Endodermal cell (in vitro differentiated cells): Measurements from ENCODE around the gene PKP3. TPM values are rescaled to one million over a fixed set of nuclear protein-coding genes. Genes with fewer than 3 reads are reported as not detected.

Experiments
- DNase-seq: peaks from one replicate; pipeline ENCODE4 v3.0.0-alpha.2; 2017
- H3K27ac ChIP-seq: 2 replicates; pipeline ENCODE4 v1.5.1; 2013; ENCODE audit warnings: mild to moderate bottlenecking, low read depth, low read length, moderate library complexity
- H3K27me3 ChIP-seq: 2 replicates; pipeline ENCODE4 v1.6.1; 2013; ENCODE audit warnings: mild to moderate bottlenecking, low read length, moderate library complexity; ENCODE audit not compliant: insufficient read depth, control insufficient read depth, poor library complexity, severe bottlenecking
- H3K36me3 ChIP-seq: 2 replicates; pipeline ENCODE4 v1.7.0; 2013; ENCODE audit warnings: mild to moderate bottlenecking, low read length, moderate library complexity; ENCODE audit not compliant: control insufficient read depth, insufficient read depth
- H3K4me1 ChIP-seq: one replicate; pipeline ENCODE4 v1.7.0; 2013; ENCODE audit warnings: low read length; ENCODE audit not compliant: control insufficient read depth, insufficient read depth
- H3K4me3 ChIP-seq: 2 replicates; pipeline ENCODE4 v1.5.1; 2013; ENCODE audit warnings: mild to moderate bottlenecking, low read length, moderate library complexity
- H3K9ac ChIP-seq: 2 replicates; pipeline ENCODE4 v1.6.1; 2013; ENCODE audit warnings: mild to moderate bottlenecking, low read length, moderate library complexity; ENCODE audit not compliant: poor library complexity, severe bottlenecking; ENCODE audit errors: extremely low read depth
- H3K9me3 ChIP-seq: 2 replicates; pipeline ENCODE4 v1.6.1; 2013; ENCODE audit warnings: mild to moderate bottlenecking, low read length, moderate library complexity; ENCODE audit not compliant: control insufficient read depth
- H3K27ac Mint-ChIP-seq: 2 replicates; pipeline ENCODE4 v1.8.0; 2020; ENCODE audit warnings: mixed read lengths
- H3K27me3 Mint-ChIP-seq: 2 replicates; pipeline ENCODE4 v1.8.0; 2021; ENCODE audit warnings: mild to moderate bottlenecking, mixed read lengths; ENCODE audit not compliant: insufficient read depth
- H3K36me3 Mint-ChIP-seq: 2 replicates; pipeline ENCODE4 v1.8.0; 2020; ENCODE audit warnings: low read depth, mixed read lengths
- H3K4me1 Mint-ChIP-seq: 2 replicates; pipeline ENCODE4 v1.8.0; 2020; ENCODE audit warnings: mixed read lengths
- H3K4me3 Mint-ChIP-seq: 2 replicates; pipeline ENCODE4 v1.8.0; 2020; ENCODE audit warnings: mild to moderate bottlenecking, moderate library complexity, mixed read lengths
- H3K9me3 Mint-ChIP-seq: 2 replicates; pipeline ENCODE4 v1.8.0; 2020; ENCODE audit warnings: mild to moderate bottlenecking, mixed read lengths
- WGBS, 2 experiments: methylation state at CpG; one replicate each; pipeline versions ENCODE4 v1.1.5 to v1.1.7; 2013; ENCODE audit warnings: missing lambda C conversion rate in 2 of 2, mixed read lengths in 1 of 2; ENCODE audit not compliant: insufficient coverage in 1 of 2, insufficient read length in 1 of 2; 5-methylcytosine and 5-hydroxymethylcytosine counted together
- total RNA-seq, 2 donors: library from RNA; stranded (reverse); fragmentation: NEBNext Ultra II Directional in 1 of 2; extraction: Animal tissue kit (Norgen Biotek cat#: 25700) in 1 of 2; gene quantifications; 2 replicates in 1 of 2; 3 replicates in 1 of 2; pipeline ENCODE4 v1.2.1, GENCODE V29; 2021
- TF ChIP-seq, protein P1 (sequence below): fragments of 200-600 bp; sonication (generic); conservative IDR thresholded peaks from 2 replicates; pipeline ENCODE4 v1.5.0; 2021; ENCODE audit warnings: antibody characterized with exemption, mild to moderate bottlenecking

PKP3 gene
- total RNA-seq, 2 donors from 2014 or later, result 35.4 to 44.8 TPM

DNA sequence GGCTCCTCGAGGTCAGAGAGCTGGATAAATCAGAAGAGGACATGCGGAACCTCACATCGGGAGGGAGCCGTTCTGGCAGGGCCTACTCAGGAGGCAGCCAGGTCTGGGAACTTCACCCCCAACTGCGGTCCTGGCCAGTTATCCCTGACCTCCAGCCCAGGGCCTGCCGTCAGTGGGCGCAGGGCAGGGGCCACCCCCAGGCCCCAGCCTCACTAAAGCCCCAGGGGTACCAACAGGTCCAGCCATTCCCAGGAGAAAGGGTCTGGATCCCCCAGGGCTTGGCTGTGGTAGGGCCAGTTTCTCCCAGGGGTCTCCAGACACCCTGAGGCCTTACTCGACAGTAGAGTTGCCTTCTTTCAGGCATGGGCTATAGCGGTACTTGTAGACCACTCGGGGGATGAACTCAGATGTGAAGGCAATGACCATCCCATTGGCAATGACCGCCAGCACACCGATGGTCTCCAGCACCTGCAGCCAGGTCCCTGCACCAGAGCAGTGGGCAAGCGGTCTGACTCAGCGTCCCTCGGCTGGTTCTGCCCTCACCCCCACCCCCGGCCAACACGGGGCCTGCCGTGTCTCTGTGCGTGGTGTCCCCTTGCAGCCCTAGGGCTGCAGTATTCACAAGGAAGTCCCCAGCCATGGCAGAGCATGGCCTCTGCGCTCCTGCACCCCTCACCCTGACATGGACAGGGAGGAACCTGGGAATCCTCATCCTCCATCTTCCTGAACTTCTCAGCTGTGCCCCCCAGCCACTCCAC lies 25.4 kb downstream of the PKP3 start:
- Mint-ChIP-seq H3K36me3 (no peaks in the 10 kb centered on the region), H3K27me3 (peaks cover 44% of the 10 kb centered on the region), H3K9me3 (no peaks in the 10 kb centered on the region), H3K4me1 (peaks cover 14% of the 10 kb centered on the region), H3K4me3 (no peak overlapping the region), H3K27ac (no peak overlapping the region)
- Histone ChIP-seq H3K4me1 (no peaks in the 10 kb centered on the region), H3K9me3 (no peaks in the 10 kb centered on the region), H3K9ac (no peak overlapping the region), H3K27ac (no peak overlapping the region), H3K4me3 (no peak overlapping the region), H3K27me3 (peaks cover 56% of the 10 kb centered on the region), H3K36me3 (no peaks in the 10 kb centered on the region)
- TF ChIP-seq, protein P1, sequence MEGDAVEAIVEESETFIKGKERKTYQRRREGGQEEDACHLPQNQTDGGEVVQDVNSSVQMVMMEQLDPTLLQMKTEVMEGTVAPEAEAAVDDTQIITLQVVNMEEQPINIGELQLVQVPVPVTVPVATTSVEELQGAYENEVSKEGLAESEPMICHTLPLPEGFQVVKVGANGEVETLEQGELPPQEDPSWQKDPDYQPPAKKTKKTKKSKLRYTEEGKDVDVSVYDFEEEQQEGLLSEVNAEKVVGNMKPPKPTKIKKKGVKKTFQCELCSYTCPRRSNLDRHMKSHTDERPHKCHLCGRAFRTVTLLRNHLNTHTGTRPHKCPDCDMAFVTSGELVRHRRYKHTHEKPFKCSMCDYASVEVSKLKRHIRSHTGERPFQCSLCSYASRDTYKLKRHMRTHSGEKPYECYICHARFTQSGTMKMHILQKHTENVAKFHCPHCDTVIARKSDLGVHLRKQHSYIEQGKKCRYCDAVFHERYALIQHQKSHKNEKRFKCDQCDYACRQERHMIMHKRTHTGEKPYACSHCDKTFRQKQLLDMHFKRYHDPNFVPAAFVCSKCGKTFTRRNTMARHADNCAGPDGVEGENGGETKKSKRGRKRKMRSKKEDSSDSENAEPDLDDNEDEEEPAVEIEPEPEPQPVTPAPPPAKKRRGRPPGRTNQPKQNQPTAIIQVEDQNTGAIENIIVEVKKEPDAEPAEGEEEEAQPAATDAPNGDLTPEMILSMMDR, result no peak
- no peak for DNase-seq
- WGBS, 2 experiments, result 86 to 93% methylated on average over 13 to 20 of the region's 20 CpGs

- no peak overlapping the region for H3K4me3 ChIP-seq
- no peak for DNase-seq
- Mint-ChIP-seq H3K27me3 (peaks cover 47% of the 10 kb centered on the region), H3K9me3 (peaks cover 3% of the 10 kb centered on the region), H3K4me3 (no peak overlapping the region), H3K4me1 (peaks cover 14% of the 10 kb centered on the region), H3K27ac (no peak overlapping the region), H3K36me3 (peaks cover 2% of the 10 kb centered on the region)
- H3K4me1 ChIP-seq, result no peaks in the 10 kb centered on the region
- no peaks in the 10 kb centered on the region for H3K36me3 ChIP-seq
- TF ChIP-seq, protein P1, result no peak
- H3K9me3 ChIP-seq, result no peaks in the 10 kb centered on the region
- H3K27me3 ChIP-seq, result peaks cover 56% of the 10 kb centered on the region
- no peak overlapping the region for H3K9ac ChIP-seq
- no peak overlapping the region for H3K27ac ChIP-seq
- 95 to 97% methylated on average over 59 to 71 of the region's 71 CpGs for WGBS, 2 experiments
Measured at GRCh38 chr11:420054-420910, 26.3 kb downstream of the PKP3 start.

DNA sequence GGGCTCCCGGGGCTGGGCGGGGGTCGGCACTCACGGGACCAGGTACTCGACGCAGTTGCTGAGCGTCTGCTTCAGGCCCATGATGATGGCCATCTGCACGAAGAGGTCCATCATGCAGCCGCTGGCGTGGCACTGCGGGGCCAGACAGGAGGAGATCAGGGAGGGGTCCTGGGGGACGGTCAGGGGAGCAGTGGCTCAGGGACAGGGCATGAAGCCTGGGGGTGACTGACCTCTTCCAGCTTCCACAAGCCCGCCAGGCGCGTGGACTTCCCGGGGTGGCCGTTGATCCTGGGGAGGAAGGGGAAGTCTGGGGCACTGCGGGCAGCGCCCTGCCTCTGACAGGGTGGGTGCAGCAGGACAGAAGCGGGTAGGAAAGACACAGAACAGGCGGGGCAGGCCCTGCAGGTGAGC lies 26.9 kb downstream of the PKP3 start:
- Mint-ChIP-seq H3K9me3 (peaks cover 6% of the 10 kb centered on the region), H3K36me3 (peaks cover 4% of the 10 kb centered on the region), H3K4me3 (no peak overlapping the region), H3K27me3 (peaks cover 52% of the 10 kb centered on the region), H3K27ac (no peak overlapping the region), H3K4me1 (peaks cover 13% of the 10 kb centered on the region)
- no peak for DNase-seq
- TF ChIP-seq, protein P1, result no peak
- H3K27me3 ChIP-seq, result peaks cover 50% of the 10 kb centered on the region
- no peaks in the 10 kb centered on the region for H3K9me3 ChIP-seq
- no peak overlapping the region for H3K4me3 ChIP-seq
- 92 to 97% methylated on average over 6 to 21 of the region's 21 CpGs for WGBS, 2 experiments
- no peak overlapping the region for H3K9ac ChIP-seq
- H3K4me1 ChIP-seq, result no peaks in the 10 kb centered on the region
- H3K27ac ChIP-seq, result no peak overlapping the region
- H3K36me3 ChIP-seq, result no peaks in the 10 kb centered on the region
